CD4-positive, alpha-beta T cell treated with Interleukin-4 for 1 hour (primary cell): ENCODE results near the gene KRTAP2-4.
"Not testable (repeated sequence)": the region's sequence is repeated elsewhere in the genome, so short reads cannot be mapped to it uniquely, and the experiment has no call there.

Source experiments
- DNase-seq, 2 donors: peaks; one replicate each; pipeline ENCODE4 v3.0.0-alpha.2; 2020 to 2022

KRTAP2-4 gene

DNA sequence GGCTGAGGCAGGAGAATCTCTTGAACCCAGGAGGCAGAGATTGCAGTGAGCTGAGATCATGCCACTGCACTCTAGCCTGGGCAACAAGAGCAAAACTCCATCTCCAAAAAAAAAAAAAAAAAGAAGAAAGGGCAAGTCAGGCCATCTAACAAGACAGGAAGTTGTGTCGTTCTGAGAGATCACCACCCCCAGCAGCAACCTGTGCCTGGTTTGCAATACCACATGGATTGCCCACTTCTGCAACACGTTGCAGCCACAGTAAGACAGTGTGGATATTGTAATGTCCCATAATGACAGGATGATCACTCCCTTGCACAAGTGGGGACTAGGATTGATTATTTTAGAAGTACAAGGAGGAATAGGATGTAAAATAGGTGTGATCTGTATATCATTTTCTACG lies 3.4 kb upstream of the KRTAP2-4 start:
- no peak for DNase-seq

DNA sequence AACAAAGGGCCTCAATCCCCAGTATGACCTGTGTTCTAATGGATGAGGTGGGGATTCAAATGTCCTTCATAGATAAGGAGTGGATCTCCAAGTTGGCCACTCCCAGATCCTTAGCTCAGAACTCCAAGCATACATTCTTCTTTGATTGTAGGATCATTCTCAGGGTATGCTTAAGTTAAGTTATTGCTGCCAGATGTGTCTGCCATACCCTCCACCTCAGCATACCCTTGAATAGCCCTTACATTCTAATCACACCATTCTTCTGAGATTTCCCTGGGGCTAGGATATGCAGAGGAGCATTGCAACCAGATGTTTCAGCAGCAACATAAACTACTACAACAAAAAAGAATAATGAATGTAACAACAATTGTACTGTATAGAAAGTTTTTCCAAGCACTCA lies 1.6 kb upstream of the KRTAP2-4 start:
- no peak for DNase-seq

DNA sequence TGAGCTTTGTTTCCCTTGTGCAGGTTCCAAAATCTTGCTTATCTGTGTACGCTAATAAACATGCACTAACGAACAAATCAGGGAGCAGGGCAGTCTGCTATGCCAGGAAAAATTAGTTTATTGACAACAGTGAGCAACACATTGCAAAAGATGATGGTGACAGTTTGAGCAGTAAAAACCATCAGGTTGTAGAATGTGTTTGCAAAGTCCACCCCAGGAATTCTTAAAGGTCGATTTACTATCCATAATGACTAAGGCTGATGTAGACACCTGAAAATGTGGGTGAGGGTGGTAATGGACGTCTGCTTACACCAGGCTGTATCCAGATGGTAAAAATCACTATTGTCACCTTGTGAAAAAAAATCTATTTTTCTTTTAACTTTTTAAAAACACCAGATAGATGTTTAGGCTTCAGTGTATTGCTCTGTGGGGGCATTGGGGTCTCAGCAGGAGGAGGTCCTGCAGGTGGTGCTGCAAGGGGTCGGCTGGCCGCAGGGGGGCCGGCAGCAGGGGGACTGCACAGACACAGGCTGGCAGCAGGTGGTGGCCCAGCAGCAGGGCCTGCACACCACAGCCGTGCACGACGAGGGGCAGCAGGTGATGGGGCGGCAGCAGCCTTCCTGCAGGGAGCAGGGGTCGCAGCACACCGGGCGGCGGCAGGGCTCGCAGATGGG lies 526 bp downstream of the KRTAP2-4 start:
- DNase-seq, result not testable (repeated sequence)

- DNase-seq, result no peak
Measured at GRCh38 chr17:41064301-41064700, 1.4 kb downstream of the KRTAP2-4 start.

- DNase-seq, result no peak
Measured at GRCh38 chr17:41063449-41063848, 2.2 kb downstream of the KRTAP2-4 start.

- DNase-seq, result no peak
Measured at GRCh38 chr17:41061964-41062363, 3.7 kb downstream of the KRTAP2-4 start.

GRCh38 chr17:41060052-41060604 lies 5.6 kb downstream of the KRTAP2-4 start, which contains the start of gene KRTAP2-3:
Gene KRTAP2-3, minus strand, starts transcription at chr17:41060114. Its CDS starts 64 bp downstream, at chr17:41060050.
- DNase-seq, result no peak

- not testable (repeated sequence) for DNase-seq
Measured at GRCh38 chr17:41059276-41060051, 6.2 kb downstream of the KRTAP2-4 start.

GRCh38 chr17:41058741-41059140 lies 6.9 kb downstream of the KRTAP2-4 start:
- no peak for DNase-seq

DNA sequence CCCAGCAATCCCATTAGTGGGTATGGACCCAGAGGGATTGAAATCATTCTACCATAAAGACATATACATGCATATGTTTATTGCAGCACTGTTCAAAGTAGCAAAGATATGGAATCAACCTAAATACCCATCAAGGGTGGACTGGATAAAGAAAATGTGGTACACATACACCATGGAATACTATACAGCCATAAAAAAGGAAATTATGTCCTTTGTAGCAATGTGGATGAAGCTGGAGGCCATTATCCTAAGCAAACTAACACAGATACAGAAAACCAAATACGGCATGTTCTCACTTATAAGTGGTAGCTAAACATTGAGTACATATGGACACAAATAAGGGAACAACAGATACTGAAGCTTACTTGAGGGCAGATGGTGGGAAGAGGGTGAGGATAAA lies 8.1 kb downstream of the KRTAP2-4 start:
- DNase-seq, result no peak

GRCh38 chr17:41055130-41055529 lies 10.5 kb downstream of the KRTAP2-4 start, which contains the start of gene KRTAP2-2:
Gene KRTAP2-2, minus strand, starts transcription at chr17:41055230. Its CDS starts 19 bp downstream, at chr17:41055211.
- not testable (repeated sequence) for DNase-seq

GRCh38 chr17:41054556-41054955 lies 11.1 kb downstream of the KRTAP2-4 start:
- DNase-seq, result not testable (repeated sequence)

DNA sequence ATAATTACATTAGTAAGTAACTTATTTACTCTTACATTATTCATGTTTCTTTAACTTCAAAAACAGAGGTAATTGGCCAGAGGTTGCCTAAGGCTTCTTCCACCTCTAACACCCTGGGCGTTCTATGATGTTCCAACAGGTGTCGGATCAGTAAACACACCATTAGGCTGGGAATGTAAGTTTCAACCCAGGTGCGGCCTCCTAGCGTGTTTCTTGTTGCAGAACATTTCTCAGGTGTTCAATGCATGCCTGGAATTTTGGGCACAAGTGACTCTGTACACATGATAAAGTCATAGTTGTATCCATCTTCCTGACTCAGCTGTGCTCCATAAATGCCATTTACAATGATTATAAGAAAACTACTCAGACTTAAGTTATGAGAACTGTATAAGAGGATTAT lies 11.7 kb downstream of the KRTAP2-4 start:
- no peak for DNase-seq

GRCh38 chr17:41052566-41052965 lies 13.1 kb downstream of the KRTAP2-4 start:
- no peak for DNase-seq

DNA sequence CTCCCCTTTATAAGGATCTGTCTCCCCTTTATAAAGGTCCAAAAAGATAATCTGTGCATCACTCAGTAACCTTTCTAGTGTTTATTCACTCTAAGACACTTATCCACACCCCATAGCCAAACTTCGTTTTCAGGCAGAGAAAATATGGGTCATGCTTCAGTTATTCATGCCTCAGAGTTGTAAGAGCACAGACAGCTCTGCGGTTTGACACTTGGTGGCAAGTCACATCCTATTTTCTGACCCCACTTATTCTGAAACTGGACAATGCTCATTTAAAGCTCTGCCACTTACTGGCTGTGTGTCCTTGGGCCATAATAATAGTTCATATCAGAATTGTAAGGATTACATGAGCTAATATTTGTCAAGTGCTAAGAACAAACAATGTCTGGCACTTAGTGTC lies 16.6 kb downstream of the KRTAP2-4 start:
- DNase-seq, result no peak

DNA sequence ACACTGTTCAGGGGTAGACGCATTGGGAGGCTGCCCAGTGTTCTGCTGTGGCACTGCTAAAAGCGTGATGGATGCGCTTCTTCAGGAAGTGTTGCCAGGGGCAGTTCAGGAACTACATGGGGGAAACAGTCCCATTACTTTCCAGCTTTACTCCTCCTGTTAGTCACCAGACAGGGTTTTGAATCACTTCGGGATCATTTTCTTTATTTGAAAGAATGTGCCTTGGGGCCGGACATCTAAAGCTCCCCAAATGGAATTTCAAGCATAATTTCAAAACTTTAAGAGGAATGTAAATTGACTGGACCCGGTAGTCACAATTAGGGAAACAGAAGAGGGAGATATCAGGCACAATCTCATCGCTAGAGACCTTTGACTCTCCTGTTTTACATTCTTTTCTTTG lies 17.2 kb downstream of the KRTAP2-4 start:
- DNase-seq, result no peak

- not testable (repeated sequence) for DNase-seq
Measured at GRCh38 chr17:41046735-41047465, 18.8 kb downstream of the KRTAP2-4 start, which contains the start of gene KRTAP2-1. Gene KRTAP2-1, minus strand, starts transcription at chr17:41047316. Its CDS starts 49 bp downstream, at chr17:41047267.

DNA sequence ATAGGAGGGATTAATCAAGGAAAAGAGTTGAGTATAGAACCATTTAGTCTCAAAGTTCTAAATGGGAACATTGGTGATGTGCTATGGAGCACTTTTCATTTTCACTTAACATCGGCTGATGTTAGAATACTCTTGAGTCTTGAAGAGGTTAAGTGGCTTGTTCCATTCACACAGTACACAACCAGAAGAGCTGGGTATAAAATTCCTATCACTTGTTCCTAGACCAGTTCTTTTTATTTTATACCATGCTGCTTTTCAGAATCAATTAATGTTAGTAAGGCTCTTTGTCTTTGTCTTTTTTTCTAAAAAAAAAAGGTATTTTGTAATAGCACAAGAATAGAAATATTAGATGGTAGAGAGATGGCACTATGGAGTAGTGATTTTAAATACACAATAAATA lies 22.7 kb downstream of the KRTAP2-4 start:
- DNase-seq, result no peak

- not testable (repeated sequence) for DNase-seq
Measured at GRCh38 chr17:41040783-41041571, 24.7 kb downstream of the KRTAP2-4 start, which contains the start of gene KRTAP1-1. Gene KRTAP1-1, minus strand, starts transcription at chr17:41041450. Its CDS starts 53 bp downstream, at chr17:41041397.

GRCh38 chr17:41037853-41038350 lies 27.8 kb downstream of the KRTAP2-4 start:
- no peak for DNase-seq

GRCh38 chr17:41034346-41034935 lies 31.2 kb downstream of the KRTAP2-4 start, which contains the start of gene KRTAP1-3:
Gene KRTAP1-3, minus strand, starts transcription at chr17:41034874. Its CDS starts 53 bp downstream, at chr17:41034821.
- not testable (repeated sequence) for DNase-seq
